ENCODE data around the gene SLFN12L.

The SLFN12L gene

GRCh38 chr17:35491417-35491816 is 46.1 kb downstream of the SLFN12L start:
- DNase-seq (ENCODE audit: extremely low spot score) = no peak
- ChIA-PET CTCF (no interaction called here), POLR2A (no interaction called here)
- TF ChIP-seq SUZ12 (IDR thresholded peaks at IDR 0.05) = no peak
- no peak for TF ChIP-seq LEF1 (IDR thresholded peaks at IDR 0.05; ENCODE audit: borderline replicate concordance)
- no peak for TF ChIP-seq CTBP1 (IDR thresholded peaks at IDR 0.05; ENCODE audit: borderline replicate concordance)
- TF ChIP-seq HDGF (IDR thresholded peaks at IDR 0.05; ENCODE audit: borderline replicate concordance) = no peak
- no peak for TF ChIP-seq FOXK2 (IDR thresholded peaks at IDR 0.05)
- TF ChIP-seq L3MBTL2 (conservative IDR thresholded peaks at IDR 0.05) = no peak
- TF ChIP-seq, protein P1, sequence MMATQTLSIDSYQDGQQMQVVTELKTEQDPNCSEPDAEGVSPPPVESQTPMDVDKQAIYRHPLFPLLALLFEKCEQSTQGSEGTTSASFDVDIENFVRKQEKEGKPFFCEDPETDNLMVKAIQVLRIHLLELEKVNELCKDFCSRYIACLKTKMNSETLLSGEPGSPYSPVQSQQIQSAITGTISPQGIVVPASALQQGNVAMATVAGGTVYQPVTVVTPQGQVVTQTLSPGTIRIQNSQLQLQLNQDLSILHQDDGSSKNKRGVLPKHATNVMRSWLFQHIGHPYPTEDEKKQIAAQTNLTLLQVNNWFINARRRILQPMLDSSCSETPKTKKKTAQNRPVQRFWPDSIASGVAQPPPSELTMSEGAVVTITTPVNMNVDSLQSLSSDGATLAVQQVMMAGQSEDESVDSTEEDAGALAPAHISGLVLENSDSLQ (IDR thresholded peaks at IDR 0.05) = no peak
- no peak for TF ChIP-seq TARDBP (IDR thresholded peaks at IDR 0.05)
- no peak for TF ChIP-seq ELF4 (IDR thresholded peaks at IDR 0.05)
- no peak for TF ChIP-seq ARNT (IDR thresholded peaks at IDR 0.05)
- no peak for TF ChIP-seq NFRKB (IDR thresholded peaks at IDR 0.05)
- no peak for TF ChIP-seq ZNF384 (IDR thresholded peaks at IDR 0.05)
- no peak for TF ChIP-seq FOXM1 (IDR thresholded peaks at IDR 0.05; ENCODE audit: borderline replicate concordance)
- TF ChIP-seq FOXA1 (IDR thresholded peaks at IDR 0.05) = no peak
- TF ChIP-seq SP1 (IDR thresholded peaks at IDR 0.05) = no peak
- TF ChIP-seq BHLHE40 (IDR thresholded peaks at IDR 0.05; ENCODE audit: borderline replicate concordance) = no peak

DNA sequence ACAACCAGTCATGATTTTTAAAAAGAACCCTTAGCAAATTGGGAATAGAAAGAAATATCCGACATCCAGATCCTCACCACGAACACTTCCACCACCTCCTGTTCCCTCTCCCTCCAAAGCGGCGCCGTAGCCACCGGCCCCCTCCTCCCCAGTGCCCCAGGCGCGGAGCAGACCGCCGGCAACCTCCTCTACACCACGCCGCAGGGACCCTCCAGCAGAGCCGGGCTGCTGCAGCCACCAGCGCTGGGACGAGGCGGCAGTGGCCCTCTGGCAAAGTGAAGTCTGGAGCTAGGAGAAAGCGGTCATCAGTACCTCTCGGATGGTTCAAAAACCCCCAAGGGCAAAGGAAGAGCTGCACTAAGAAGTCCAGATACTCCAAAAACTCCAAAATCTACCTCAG is 47.5 kb downstream of the SLFN12L start:
- ChIA-PET POLR2A (no interaction called here), CTCF (no interaction called here)
- no peak for DNase-seq (ENCODE audit: extremely low spot score)
- TF ChIP-seq ZNF384 (IDR thresholded peaks at IDR 0.05) = no peak
- no peak for TF ChIP-seq ELF4 (IDR thresholded peaks at IDR 0.05)
- no peak for TF ChIP-seq FOXA1 (IDR thresholded peaks at IDR 0.05)
- no peak for TF ChIP-seq CTBP1 (IDR thresholded peaks at IDR 0.05; ENCODE audit: borderline replicate concordance)
- no peak for TF ChIP-seq FOXK2 (IDR thresholded peaks at IDR 0.05)
- no peak for TF ChIP-seq SUZ12 (IDR thresholded peaks at IDR 0.05)
- TF ChIP-seq TARDBP (IDR thresholded peaks at IDR 0.05) = no peak
- TF ChIP-seq HDGF (IDR thresholded peaks at IDR 0.05; ENCODE audit: borderline replicate concordance) = no peak
- TF ChIP-seq L3MBTL2 (conservative IDR thresholded peaks at IDR 0.05) = no peak
- no peak for TF ChIP-seq SP1 (IDR thresholded peaks at IDR 0.05)
- TF ChIP-seq NFRKB (IDR thresholded peaks at IDR 0.05) = no peak
- TF ChIP-seq FOXM1 (IDR thresholded peaks at IDR 0.05; ENCODE audit: borderline replicate concordance) = no peak
- TF ChIP-seq, protein P1 (IDR thresholded peaks at IDR 0.05) = no peak
- no peak for TF ChIP-seq BHLHE40 (IDR thresholded peaks at IDR 0.05; ENCODE audit: borderline replicate concordance)
- TF ChIP-seq LEF1 (IDR thresholded peaks at IDR 0.05; ENCODE audit: borderline replicate concordance) = no peak
- TF ChIP-seq ARNT (IDR thresholded peaks at IDR 0.05) = no peak

GRCh38 chr17:35488991-35489390 is 48.5 kb downstream of the SLFN12L start:
- TF ChIP-seq NFRKB (IDR thresholded peaks at IDR 0.05) (no peak), ELF4 (IDR thresholded peaks at IDR 0.05) (no peak), L3MBTL2 (conservative IDR thresholded peaks at IDR 0.05) (no peak), BHLHE40 (IDR thresholded peaks at IDR 0.05; ENCODE audit: borderline replicate concordance) (no peak), ARNT (IDR thresholded peaks at IDR 0.05) (no peak), FOXA1 (IDR thresholded peaks at IDR 0.05) (no peak), TARDBP (IDR thresholded peaks at IDR 0.05) (no peak), SUZ12 (IDR thresholded peaks at IDR 0.05) (no peak), CTBP1 (IDR thresholded peaks at IDR 0.05; ENCODE audit: borderline replicate concordance) (no peak), LEF1 (IDR thresholded peaks at IDR 0.05; ENCODE audit: borderline replicate concordance) (no peak), FOXK2 (IDR thresholded peaks at IDR 0.05) (no peak), SP1 (IDR thresholded peaks at IDR 0.05) (no peak), FOXM1 (IDR thresholded peaks at IDR 0.05; ENCODE audit: borderline replicate concordance) (no peak), HDGF (IDR thresholded peaks at IDR 0.05; ENCODE audit: borderline replicate concordance) (no peak)
- TF ChIP-seq, protein P1 (IDR thresholded peaks at IDR 0.05) = no peak
- no peak for DNase-seq (ENCODE audit: extremely low spot score)
- ChIA-PET CTCF (no interaction called here), POLR2A (no interaction called here)

DNA sequence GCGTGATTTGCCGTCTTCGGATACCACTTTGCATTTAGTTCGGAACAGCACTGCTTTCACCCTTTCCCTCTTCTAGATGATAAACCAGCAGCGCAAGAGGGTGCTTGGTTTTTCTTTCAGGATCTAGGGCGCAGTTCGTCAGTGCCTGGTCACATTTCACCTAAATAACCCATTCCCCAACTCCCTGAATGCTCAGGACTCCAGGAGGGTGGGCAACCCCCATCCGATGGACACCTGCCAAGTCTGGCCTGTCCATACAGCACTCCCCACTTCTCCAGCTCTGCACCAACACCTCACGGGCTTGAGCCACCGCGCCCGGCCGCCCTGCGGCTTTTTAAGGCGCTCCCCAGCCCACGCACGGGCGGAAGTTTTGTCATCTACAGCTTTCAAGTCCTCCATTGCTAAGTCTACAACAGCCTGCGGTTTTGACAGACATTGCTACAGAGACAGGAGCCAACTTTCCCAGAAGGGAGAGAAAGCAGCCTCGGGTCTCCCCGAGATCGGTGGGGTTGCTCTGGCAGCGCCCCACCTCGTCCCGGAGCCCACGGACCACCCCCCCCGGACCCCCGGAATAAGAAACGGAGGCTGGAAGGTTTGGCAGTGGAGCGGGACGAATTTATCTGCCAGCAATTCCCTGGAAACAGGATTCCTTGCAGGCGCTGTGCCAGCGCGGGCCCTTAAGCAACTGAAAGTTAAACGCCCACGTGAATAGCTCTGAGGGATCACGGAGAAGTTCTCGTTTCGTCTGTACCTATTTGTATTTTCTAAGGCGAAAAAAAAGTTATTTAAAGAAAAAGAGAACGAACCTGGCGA is 50.4 kb downstream of the SLFN12L start:
- ChIA-PET CTCF (no interaction called here), POLR2A (no interaction called here)
- no peak for TF ChIP-seq ZNF384 (IDR thresholded peaks at IDR 0.05)
- TF ChIP-seq ARNT (IDR thresholded peaks at IDR 0.05) = no peak
- TF ChIP-seq L3MBTL2 (conservative IDR thresholded peaks at IDR 0.05) = no peak
- TF ChIP-seq FOXM1 (IDR thresholded peaks at IDR 0.05; ENCODE audit: borderline replicate concordance) = no peak
- TF ChIP-seq SUZ12 (IDR thresholded peaks at IDR 0.05) = no peak
- no peak for TF ChIP-seq LEF1 (IDR thresholded peaks at IDR 0.05; ENCODE audit: borderline replicate concordance)
- TF ChIP-seq, protein P1 (IDR thresholded peaks at IDR 0.05) = no peak
- no peak for TF ChIP-seq ELF4 (IDR thresholded peaks at IDR 0.05)
- TF ChIP-seq FOXA1 (IDR thresholded peaks at IDR 0.05) = no peak
- TF ChIP-seq FOXK2 (IDR thresholded peaks at IDR 0.05) = no peak
- no peak for TF ChIP-seq NFRKB (IDR thresholded peaks at IDR 0.05)
- TF ChIP-seq SP1 (IDR thresholded peaks at IDR 0.05) = no peak
- DNase-seq (ENCODE audit: extremely low spot score) = no peak

DNA sequence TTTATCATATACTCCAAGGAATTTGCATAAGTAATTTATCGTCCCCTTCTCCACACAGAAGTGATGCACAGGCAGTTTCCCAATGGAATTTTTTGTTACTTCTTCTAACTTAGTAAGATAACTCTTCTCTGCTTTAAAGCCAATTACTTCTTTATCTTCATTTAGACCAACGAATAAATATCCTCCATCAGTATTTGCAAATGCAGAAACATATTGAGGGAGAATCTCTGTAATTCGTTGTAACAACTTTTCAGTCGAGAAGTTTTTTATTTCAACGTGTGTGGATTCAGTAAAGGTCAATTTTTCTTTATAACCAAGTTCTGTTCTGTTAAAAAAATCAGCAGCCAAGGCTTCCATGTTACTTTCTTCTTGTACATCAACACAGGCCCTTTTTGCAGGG is 58.2 kb downstream of the SLFN12L start:
- no peak for TF ChIP-seq L3MBTL2 (conservative IDR thresholded peaks at IDR 0.05)
- no peak for TF ChIP-seq FOXM1 (IDR thresholded peaks at IDR 0.05; ENCODE audit: borderline replicate concordance)
- no peak for TF ChIP-seq FOXK2 (IDR thresholded peaks at IDR 0.05)
- TF ChIP-seq HDGF (IDR thresholded peaks at IDR 0.05; ENCODE audit: borderline replicate concordance) = no peak
- TF ChIP-seq LEF1 (IDR thresholded peaks at IDR 0.05; ENCODE audit: borderline replicate concordance) = no peak
- no peak for TF ChIP-seq SUZ12 (IDR thresholded peaks at IDR 0.05)
- no peak for TF ChIP-seq BHLHE40 (IDR thresholded peaks at IDR 0.05; ENCODE audit: borderline replicate concordance)
- no peak for TF ChIP-seq ELF4 (IDR thresholded peaks at IDR 0.05)
- TF ChIP-seq SP1 (IDR thresholded peaks at IDR 0.05) = no peak
- no peak for TF ChIP-seq ZNF384 (IDR thresholded peaks at IDR 0.05)
- no peak for TF ChIP-seq FOXA1 (IDR thresholded peaks at IDR 0.05)
- TF ChIP-seq ARNT (IDR thresholded peaks at IDR 0.05) = no peak
- TF ChIP-seq CTBP1 (IDR thresholded peaks at IDR 0.05; ENCODE audit: borderline replicate concordance) = no peak
- TF ChIP-seq, protein P1 (IDR thresholded peaks at IDR 0.05) = no peak
- no peak for TF ChIP-seq NFRKB (IDR thresholded peaks at IDR 0.05)
- ChIA-PET POLR2A (no interaction called here), CTCF (no interaction called here)
- DNase-seq (ENCODE audit: extremely low spot score) = no peak
